GM19043 (cell line): Measurements from ENCODE around the gene CD59.
"Not testable (repeated sequence)": the region's sequence is repeated elsewhere in the genome, so short reads cannot be mapped to it uniquely, and the experiment has no call there.

Experiments used
- ATAC-seq: cut with Tn5 transposase; IDR thresholded peaks from one replicate; pipeline ENCODE4 v1.9.1; 2021; ENCODE audit warnings: low read depth; ENCODE audit not compliant: unreplicated experiment

Gene CD59

DNA sequence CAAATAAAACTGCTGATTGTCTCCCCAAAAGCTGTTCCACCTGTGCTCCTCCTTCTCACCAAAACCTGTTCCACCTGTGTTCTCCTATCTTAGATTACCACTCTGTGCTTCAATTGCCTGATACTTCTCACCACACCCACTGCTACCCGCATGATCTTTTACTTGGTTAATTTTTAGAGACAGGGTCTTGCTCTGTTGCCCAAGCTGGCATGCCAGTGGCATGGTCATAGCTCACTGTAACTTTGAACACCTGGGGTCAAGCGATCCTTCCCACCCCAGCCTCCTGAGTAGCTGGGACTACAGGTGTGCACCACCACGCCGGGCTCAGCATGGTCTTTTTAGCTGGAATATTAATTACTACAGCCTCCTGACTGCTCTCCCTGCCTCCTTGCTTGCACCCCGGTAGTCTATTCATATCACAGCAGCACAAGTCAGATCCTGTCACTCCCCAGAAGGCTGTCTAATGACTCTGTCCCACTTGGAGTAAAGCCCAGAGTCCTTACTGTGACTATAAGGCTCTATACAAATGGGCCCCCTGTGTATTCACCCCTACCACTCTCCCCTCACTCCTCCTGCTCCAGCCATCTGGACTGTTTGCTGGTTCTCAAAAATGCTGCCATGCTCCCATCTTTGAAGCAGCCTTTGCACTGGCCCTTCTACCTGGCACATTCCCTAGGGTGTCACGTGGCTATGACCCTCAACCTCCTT is 39.1 kb downstream of the CD59 start:
- no peak for ATAC-seq

DNA sequence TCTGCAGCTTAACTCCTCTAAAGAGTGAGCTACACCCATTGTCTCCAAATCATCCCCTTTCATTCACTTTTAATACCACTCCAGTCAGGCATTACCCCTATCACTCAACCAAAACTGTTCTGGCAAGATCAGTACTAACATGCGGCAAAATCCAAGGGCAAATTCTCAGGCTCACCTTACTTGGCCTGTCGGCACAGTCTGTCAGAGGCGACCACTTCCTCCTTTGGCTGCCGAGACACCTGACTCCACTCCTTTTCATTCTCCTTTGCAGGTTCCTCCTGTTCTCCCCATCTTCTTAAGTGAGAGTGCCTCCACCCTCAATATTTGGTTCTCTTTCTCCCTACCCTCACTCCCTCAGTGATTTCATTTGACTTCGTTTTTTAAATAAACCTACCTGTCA is 39.8 kb downstream of the CD59 start:
- ATAC-seq: no peak

DNA sequence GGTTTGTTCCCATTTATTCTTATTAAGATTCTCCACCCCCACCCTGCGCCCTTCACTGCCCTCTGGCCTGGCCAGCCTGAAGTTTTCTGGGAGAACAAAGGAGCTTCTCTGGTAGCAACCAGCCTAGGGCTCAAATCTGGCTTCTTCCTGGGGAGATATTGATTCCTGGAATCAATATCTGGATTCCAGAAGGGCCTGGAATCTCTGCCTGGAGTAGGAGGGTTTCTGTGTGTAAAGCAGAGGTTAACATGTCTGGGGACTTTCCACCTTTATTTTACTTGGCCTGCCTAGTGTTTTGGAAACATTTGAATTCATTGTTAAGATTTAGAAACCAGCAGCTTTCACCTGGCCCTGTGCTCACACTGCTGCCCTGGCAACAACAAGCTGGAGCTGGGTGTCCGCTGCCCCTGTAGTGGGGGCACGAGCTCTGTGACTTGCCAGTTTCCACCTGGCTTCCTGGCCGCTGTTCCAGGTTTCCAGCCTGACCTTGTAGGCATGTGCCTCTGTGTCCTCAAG is 41.1 kb downstream of the CD59 start:
- no peak for ATAC-seq

DNA sequence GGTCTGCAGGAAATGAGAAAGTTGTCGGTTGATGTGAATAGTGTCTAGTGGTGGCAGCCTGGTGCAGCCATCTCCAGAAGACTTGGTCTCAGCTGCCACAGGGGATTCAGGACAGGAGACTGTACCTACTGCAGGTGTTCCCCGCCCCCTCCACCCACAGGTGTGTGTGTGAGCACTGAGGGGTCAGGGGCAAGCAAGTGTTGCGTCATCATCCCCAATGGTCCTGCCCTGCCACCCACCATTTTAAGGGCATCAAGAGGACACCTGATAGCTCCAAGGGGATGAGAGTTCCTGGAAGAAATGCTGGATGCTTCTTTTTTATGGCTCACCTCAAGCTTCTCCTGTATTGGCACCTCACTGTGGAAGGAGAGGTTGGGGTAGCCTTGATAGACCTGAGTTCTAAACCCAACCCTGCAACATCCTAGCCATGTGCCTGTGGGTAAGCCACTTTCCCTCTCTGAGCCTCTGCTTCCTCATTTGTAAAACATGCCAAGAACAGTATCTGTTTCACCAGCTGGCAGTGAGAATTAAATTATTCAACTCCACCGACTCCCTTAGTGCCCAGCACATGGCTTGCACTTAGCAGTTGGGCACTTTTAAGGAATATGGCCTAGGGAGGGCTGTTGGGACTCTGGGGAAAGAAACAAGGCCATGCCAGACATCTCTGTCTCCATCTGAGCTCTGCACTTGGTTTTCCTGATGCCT is 41.7 kb downstream of the CD59 start:
- ATAC-seq: no peak

DNA sequence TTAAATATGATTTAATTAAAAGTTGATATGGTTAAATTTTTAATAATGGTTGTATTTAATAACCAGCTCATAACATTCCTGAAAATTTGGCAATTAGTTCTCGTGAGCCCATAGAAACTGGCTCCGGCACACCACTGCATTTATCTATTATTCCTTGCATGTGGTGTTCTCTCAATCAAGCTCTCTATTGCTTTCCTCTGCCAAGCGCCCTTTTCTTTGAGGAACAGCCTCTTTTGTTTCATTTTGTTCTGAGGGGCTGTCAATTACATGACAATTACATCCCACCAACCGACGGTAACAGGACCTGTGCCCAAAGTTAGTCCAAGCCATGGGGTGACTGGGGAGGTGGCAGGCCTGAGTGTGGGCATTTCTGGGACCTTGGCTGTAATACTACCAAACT is 43.7 kb downstream of the CD59 start:
- ATAC-seq: no peak

DNA sequence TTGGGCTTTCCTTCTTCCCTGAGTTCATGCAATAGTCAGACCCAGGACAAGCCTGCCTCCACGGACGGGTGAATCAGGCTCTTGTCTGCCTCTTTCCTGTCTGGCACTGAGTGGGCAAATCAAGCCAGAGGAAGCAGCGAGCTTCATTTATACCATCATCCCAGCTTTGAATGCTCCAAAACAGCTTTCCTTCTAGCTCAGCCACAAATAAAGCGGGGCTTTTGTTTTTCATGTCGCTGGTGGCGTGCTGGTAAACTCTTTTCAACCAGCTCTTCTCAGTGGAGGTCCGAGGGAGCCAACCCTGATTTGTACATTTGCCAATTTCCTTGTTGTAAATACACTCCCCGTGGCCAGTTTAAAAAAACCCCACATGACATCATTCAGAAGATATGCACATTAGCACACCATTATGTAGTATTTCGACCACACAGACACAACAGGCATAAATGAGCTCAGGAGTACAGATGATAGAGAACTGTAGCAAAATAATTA is 44.2 kb downstream of the CD59 start:
- ATAC-seq: no peak

DNA sequence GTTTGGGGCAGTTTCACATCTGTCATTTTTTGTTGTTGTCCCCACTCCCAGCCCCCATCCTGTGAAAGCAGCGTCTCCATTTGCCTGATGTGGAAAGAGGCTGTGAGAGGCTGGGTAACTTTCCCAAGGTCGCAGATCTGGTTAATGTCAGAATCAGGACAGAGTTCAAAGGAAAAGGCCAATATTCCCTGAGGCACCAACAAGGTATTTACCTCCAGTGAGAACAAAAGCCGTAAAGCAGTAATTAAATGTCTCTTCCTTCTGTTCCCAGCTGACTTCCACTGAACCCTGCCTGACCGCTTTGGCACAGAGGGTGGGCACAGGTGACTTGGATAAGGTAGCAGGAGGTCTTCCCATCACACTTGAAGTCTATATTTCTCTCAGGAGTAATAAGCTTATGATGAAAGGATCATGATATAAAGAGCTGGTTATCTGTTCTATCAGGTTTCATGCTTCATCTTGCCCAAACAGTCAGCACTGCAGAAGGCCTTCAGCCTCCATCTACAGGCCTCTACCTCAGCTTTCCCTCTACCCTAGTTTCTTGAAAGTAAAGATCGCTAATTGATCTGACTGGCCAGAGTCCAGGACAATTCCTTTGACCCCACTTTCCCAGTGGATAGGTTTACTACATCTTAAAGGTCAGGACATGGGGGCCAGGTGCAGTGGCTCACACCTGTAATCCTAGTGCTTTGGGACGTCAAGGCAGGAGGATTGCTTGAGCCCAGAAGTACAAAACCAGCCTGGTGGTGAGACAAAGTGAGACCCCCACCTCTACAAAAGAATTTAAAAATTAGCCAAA is 45.0 kb downstream of the CD59 start:
- ATAC-seq: no peak

DNA sequence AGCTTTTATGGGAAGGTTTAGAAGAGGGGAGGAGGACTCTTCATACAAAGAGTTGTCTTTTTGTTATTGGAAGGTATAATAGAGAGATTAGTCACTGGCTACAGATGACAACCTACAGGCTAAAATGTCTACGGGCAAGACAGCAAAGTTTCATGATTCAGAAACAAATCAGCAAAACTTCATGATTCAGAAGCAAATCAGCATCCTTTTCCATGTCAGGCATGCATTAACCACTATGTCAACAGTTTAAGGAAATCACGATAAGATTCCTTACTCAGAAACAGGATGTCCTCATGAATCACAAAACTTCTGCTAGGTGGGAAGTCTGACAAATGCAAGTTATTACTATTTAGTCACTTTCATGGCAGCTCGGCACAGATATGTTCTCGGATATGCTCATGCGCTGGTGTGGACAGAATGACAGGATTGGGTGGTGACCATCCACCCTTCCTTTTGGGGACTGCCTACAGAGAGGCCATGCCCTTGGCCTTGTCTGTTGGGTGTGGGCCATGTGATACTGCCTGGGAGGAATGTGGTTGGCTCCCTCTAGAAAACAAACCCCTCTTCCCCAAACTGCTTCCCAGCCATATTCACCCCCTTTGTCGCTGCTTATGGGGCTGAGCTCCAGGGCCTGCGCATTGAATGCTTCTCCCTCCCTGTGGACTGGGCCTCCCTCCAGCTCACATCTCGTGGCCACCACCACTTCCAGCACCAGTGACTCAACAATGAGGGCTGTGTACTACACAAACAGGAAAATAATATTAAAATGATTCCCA is 45.7 kb downstream of the CD59 start:
- no peak for ATAC-seq

DNA sequence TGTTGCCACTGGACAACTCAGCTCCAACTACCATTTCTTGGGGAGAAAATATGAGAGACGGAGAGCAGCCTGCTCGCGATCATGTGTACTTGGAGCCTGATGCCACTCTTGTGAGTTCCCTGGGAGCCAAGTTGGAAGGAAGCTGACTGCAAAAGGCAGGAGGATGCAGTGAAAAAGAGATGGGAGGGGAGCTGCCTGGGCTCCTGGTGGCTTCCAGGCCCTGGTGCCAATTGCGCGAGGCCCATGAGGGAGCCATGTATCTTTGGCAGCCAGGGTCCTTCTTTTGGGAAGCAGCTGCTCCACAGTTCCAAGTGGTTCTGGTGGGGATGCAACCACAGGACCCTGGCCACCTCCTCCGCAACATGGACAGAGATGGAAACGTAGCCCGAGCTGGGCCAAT is 46.7 kb downstream of the CD59 start:
- ATAC-seq: no peak

DNA sequence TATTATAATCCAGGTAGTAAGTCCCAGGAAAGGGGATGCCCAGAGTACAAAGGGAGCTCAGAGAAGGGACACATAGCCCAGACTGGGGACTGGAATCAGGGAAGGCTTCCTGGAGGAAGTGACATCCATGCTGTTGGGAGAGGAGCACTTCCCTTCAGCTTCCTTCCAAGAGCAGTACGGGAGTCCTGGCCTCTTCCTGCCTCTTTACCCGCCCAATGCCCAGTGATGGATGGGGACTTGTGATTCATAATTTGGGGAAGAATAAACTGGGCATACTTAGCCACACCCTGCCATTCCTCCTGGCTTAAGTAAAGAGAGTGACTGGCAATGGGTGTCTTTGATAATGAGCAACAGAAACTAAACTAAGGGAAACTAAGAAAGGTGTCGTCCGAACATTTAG is 47.1 kb downstream of the CD59 start:
- no peak for ATAC-seq

DNA sequence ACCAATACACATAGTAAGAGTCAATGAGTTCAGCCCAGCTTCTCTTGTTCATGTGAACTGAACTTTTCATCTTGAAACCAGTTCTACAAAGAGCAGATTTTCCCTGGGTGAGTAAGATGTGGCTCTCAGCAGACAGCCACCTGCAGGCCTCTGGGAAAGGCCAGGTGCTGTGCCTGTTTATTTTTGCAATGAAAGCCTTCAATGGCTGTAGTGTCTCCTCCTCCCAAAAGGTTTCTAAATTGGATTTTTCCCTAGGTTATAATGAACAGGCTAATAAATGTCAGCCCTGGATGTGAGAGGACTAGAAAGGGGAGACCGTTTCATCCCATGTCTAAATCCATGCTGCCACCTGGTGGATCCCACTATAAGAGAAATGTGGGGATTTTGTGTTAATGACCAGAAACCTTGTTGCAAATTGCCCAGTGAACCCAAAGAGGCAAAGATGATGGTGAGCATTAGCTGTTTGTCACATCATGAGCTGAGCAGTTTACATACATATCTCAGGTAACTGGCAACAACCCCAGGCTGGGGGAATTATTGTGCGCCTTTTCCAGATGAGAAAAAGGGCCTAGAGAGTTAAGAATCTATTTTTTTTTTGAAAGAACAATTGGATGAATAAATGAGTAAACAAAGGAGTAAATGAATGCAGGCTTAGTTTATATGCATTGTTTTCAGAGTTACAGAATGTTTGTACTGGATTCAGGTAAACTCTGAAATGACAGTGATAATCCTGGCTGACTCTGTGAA is 48.3 kb downstream of the CD59 start:
- no peak for ATAC-seq

DNA sequence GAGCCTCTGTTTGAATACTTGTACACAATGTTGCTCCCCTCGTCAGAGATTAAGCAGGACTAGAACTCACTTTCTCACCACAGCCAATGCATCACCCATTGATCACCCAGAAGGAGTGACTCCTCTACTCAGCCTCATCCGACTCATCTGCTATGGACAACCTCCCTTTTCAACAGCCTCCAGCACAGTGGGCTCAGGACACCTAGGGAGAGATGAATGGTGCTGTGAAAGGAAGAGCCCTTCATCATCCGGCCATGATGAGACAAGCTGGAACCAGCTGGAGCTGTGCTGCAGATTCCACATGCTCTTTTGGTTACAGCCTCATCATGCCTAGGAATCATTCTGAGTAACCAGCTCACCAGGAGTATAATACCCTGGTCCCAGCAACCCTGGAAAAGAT is 51.1 kb downstream of the CD59 start:
- ATAC-seq: no peak

DNA sequence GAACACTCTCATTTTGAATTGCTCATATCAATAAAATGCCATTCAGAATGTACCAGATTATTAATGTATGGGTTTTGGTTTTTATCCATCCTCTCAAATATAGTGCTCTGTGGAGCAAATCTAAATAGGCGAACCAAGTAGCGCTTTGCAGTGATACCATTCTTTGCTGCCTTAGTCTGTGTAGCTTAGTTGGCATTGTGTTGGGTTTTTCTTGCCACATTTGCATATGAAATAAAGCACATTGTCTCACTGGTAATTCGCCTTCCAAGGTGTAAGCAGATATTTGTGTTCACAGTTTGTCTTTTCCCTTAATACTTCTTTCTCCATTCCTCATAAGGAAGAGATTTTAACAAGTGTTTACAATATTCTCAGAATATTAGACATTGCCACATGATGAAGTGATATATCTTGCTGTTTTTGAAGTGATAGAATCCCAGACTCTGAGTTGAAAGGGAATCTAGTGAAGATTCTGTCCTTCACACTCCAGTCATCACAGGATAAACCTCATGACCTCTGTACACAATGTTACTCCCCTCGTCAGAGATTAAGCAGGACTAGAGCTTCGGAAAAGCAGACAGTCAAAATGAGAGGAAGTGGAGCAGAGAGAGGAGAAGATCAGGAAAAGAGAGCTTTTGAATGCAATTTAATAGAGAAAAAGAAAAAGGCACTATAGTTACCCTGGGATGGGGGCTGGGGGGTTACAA is 52.1 kb downstream of the CD59 start:
- no peak for ATAC-seq

DNA sequence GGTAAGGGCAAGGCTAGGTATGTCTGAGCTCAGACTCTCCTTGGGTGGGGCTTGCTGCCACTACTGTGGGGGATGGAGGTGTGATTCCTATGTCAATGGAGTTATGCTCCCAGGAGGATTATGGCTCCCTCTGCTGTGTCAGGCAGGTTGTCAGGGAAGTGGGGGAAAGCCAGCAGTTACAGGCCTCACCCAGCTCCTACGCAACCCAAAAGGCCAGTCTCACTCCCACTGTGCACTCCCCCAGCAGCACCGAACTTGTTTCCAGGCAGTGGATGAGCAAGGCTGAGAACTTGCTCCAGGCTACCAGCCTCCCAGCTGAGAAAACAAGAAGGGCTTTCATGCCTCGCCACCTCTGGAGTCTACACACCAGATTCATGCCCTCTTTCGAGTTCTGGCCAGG is 53.8 kb downstream of the CD59 start:
- no peak for ATAC-seq

DNA sequence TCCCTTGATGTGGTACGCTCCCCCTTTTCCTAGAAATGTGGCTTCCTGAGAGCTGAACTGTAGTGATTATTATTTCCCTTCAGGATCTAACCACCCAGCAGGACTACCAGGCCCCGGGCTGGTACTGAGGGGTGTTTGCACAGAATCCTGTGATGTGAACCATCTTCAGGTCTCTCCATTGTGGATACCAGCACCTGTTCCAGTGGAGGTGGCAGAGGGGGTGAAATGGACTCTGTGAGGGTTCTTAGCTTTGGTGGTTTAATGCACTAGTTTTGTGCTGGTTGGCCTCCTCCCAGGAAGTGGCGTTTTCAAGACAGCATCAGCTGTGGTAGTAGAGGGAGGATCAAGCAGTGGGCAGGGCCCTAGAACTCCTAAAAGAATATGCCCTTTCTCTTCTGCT is 54.2 kb downstream of the CD59 start:
- no peak for ATAC-seq

DNA sequence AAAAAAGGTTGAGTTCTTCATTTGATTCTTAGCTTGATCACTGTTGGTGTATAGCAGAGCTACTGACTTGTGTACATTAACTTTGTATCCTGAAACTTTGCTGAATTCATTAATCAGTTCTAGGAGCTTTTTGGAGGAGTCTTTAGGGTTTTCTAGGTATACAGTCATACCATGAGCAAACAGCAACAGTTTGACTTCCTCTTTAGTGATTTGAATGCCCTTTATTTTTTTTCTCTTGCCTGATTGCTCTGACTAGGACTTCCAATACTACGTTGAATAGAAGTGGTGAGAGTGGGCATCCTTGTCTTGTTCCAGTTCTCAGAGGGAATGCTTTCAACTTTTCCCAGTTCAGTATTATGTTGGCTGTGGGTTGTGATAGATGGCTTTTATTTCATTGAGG is 57.6 kb downstream of the CD59 start:
- not testable (repeated sequence) for ATAC-seq

DNA sequence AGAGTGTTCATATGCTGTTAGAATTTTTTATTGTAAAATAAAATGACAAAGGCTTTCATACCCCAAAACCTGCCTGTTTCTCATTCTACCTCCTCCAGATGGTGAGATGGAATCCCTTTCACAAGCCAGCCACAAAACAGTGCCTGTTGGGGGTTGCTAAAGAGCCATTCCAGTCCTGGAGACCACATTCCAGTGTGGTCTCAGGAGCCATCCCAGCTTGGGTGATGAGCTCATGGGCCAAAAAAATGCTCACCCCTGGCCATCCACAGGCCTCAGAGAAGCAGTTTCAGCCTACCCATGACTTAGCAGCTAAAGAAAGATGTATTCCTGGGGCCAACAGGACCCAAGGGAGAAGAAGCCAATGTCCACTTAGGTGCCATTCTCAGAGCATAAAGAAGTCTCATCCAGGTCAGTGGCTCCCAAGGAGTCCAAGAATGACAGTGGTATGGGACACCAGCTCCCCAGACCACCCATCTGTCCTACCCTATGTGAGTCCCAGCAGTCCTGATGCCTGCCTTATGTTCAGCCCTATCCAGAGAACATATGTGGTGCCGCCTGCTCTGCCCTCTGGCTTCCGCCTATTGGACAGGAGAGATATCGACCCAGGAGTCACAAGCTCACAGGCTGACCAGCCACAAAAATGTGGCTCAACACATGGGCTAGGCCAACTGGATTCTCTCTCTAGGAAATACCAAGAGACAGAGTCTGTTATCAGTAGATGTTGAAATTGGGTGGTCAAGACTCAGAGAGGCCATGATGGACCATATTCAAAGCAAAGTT is 62.0 kb downstream of the CD59 start:
- ATAC-seq: no peak

DNA sequence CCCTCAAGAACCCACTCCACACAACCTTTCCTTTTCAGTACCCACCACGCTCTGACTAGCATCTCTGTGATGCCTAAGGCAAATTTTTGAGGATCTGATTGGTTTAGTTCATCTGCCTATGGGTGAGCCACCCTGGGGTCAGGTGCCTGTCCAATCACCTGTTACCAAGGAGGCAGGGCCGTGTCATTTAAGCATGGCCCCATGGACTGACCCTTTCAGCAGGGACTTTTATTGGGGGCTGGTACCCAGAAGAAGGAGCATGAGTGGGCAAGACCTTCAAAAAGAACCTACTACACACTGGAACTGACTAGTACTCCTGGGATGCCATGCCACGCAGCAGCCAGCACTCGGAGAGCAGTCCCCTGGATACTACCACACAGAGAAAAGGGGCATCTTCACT is 64.0 kb downstream of the CD59 start:
- ATAC-seq: no peak
